GM23338 (cell line): ENCODE results near the gene THADA.

Experiments
- CREB1 ChIP-seq: fragments of 250-450 bp; sonication (Bioruptor Pico); IDR thresholded peaks from 2 replicates; pipeline ENCODE4 v1.5.0; 2020; ENCODE audit warnings: low read depth, mild to moderate bottlenecking, moderate library complexity
- EZH2 ChIP-seq: fragments of 200-600 bp; sonication (generic); IDR thresholded peaks from one replicate; pipeline ENCODE4 v1.8.0; 2017; ENCODE audit warnings: antibody characterized with exemption, mild to moderate bottlenecking, low read depth; ENCODE audit not compliant: unreplicated experiment
- EZH2phosphoT487 ChIP-seq: fragments of 200-600 bp; sonication (generic); IDR thresholded peaks from one replicate; pipeline ENCODE4 v1.8.1; 2018; ENCODE audit warnings: antibody characterized with exemption; ENCODE audit not compliant: unreplicated experiment
- JUNB ChIP-seq: IDR thresholded peaks from one replicate; pipeline ENCODE4 v1.6.1; 2016; ENCODE audit warnings: antibody characterized with exemption; ENCODE audit not compliant: unreplicated experiment
- NANOG ChIP-seq: IDR thresholded peaks from 2 replicates; pipeline ENCODE4 v1.6.1; 2016; ENCODE audit warnings: antibody characterized with exemption, borderline replicate concordance
- POLR2AphosphoS5 ChIP-seq: IDR thresholded peaks from 2 replicates; pipeline ENCODE4 v1.6.1; 2016; ENCODE audit warnings: antibody characterized with exemption, low read depth
- STAT1 ChIP-seq: IDR thresholded peaks from one replicate; pipeline ENCODE4 v1.6.1; 2016; ENCODE audit warnings: antibody characterized with exemption; ENCODE audit not compliant: unreplicated experiment
- TF ChIP-seq, protein P1 (sequence below), 2 experiments: fragments of 200-600 bp in 1 of 2; sonication (generic) in 1 of 2; conservative IDR thresholded peaks; 2 replicates each; pipeline versions ENCODE4 v1.5.1 to v1.6.1; 2016 to 2017; ENCODE audit warnings: antibody characterized with exemption in 2 of 2, low read depth in 2 of 2, mild to moderate bottlenecking in 2 of 2, moderate library complexity in 1 of 2
- TF ChIP-seq, protein P2 (sequence below): IDR thresholded peaks from one replicate; pipeline ENCODE4 v1.6.1; 2018; ENCODE audit warnings: antibody characterized with exemption; ENCODE audit not compliant: unreplicated experiment
- TF ChIP-seq, protein P3 (sequence below): IDR thresholded peaks from 2 replicates; pipeline ENCODE4 v1.6.1; 2016; ENCODE audit warnings: antibody characterized with exemption
- TF ChIP-seq, protein P4 (sequence below): fragments of 250-450 bp; sonication (Bioruptor Pico); IDR thresholded peaks from 2 replicates; pipeline ENCODE4 v1.5.0; 2020; ENCODE audit warnings: mild to moderate bottlenecking, moderate library complexity

DNA sequence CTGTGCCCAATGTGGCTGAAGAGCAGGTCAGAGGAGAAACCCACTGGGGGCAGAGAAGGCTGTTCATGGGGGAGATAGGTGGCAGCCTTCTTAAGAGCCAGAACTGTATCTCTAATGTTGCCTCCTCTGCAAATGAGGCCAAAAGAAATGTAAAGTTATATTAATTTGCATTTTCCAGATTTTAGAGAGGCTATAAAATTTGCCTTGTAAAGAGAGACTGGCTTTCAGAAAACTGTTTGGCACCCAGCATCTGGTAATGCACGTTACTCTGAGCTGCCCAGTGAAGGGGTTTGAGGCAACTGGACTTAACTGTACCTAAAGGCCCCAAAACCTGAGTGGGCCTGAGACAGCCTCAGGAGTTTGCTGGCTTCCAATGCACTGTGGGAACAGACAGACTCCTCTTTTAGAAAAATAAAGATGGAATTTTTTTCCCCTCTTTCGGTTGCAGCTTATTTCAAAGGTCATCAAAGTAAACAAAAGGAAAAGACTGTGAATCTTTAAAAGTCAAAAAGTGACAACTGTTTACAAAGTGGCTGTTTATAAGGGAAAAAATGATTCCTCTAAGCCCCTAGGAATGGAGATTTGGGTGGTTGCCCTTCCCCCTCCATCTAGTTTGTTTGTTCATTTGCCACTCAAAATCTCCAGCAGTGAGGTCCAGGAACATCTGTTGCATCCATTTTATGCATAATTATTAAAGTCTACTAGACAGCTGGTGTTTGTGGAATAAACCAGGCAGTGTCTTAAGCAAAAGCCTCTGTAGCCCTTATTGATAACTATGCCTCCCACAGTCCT lies 237.2 kb downstream of the THADA start:
- TF ChIP-seq, protein P1, sequence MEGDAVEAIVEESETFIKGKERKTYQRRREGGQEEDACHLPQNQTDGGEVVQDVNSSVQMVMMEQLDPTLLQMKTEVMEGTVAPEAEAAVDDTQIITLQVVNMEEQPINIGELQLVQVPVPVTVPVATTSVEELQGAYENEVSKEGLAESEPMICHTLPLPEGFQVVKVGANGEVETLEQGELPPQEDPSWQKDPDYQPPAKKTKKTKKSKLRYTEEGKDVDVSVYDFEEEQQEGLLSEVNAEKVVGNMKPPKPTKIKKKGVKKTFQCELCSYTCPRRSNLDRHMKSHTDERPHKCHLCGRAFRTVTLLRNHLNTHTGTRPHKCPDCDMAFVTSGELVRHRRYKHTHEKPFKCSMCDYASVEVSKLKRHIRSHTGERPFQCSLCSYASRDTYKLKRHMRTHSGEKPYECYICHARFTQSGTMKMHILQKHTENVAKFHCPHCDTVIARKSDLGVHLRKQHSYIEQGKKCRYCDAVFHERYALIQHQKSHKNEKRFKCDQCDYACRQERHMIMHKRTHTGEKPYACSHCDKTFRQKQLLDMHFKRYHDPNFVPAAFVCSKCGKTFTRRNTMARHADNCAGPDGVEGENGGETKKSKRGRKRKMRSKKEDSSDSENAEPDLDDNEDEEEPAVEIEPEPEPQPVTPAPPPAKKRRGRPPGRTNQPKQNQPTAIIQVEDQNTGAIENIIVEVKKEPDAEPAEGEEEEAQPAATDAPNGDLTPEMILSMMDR (conservative IDR thresholded peaks at IDR 0.05; ENCODE audit: low read depth in 2 of 2) = no peak
- TF ChIP-seq, protein P2, sequence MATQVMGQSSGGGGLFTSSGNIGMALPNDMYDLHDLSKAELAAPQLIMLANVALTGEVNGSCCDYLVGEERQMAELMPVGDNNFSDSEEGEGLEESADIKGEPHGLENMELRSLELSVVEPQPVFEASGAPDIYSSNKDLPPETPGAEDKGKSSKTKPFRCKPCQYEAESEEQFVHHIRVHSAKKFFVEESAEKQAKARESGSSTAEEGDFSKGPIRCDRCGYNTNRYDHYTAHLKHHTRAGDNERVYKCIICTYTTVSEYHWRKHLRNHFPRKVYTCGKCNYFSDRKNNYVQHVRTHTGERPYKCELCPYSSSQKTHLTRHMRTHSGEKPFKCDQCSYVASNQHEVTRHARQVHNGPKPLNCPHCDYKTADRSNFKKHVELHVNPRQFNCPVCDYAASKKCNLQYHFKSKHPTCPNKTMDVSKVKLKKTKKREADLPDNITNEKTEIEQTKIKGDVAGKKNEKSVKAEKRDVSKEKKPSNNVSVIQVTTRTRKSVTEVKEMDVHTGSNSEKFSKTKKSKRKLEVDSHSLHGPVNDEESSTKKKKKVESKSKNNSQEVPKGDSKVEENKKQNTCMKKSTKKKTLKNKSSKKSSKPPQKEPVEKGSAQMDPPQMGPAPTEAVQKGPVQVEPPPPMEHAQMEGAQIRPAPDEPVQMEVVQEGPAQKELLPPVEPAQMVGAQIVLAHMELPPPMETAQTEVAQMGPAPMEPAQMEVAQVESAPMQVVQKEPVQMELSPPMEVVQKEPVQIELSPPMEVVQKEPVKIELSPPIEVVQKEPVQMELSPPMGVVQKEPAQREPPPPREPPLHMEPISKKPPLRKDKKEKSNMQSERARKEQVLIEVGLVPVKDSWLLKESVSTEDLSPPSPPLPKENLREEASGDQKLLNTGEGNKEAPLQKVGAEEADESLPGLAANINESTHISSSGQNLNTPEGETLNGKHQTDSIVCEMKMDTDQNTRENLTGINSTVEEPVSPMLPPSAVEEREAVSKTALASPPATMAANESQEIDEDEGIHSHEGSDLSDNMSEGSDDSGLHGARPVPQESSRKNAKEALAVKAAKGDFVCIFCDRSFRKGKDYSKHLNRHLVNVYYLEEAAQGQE = no peak
- TF ChIP-seq EZH2 (no peak), POLR2AphosphoS5 (no peak), CREB1 (CRISPR knock-in tag) (no peak), STAT1 (no peak), EZH2phosphoT487 (no peak), JUNB (no peak), NANOG (no peak)
- TF ChIP-seq, protein P3, sequence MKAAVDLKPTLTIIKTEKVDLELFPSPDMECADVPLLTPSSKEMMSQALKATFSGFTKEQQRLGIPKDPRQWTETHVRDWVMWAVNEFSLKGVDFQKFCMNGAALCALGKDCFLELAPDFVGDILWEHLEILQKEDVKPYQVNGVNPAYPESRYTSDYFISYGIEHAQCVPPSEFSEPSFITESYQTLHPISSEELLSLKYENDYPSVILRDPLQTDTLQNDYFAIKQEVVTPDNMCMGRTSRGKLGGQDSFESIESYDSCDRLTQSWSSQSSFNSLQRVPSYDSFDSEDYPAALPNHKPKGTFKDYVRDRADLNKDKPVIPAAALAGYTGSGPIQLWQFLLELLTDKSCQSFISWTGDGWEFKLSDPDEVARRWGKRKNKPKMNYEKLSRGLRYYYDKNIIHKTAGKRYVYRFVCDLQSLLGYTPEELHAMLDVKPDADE = no peak
- TF ChIP-seq, protein P4, sequence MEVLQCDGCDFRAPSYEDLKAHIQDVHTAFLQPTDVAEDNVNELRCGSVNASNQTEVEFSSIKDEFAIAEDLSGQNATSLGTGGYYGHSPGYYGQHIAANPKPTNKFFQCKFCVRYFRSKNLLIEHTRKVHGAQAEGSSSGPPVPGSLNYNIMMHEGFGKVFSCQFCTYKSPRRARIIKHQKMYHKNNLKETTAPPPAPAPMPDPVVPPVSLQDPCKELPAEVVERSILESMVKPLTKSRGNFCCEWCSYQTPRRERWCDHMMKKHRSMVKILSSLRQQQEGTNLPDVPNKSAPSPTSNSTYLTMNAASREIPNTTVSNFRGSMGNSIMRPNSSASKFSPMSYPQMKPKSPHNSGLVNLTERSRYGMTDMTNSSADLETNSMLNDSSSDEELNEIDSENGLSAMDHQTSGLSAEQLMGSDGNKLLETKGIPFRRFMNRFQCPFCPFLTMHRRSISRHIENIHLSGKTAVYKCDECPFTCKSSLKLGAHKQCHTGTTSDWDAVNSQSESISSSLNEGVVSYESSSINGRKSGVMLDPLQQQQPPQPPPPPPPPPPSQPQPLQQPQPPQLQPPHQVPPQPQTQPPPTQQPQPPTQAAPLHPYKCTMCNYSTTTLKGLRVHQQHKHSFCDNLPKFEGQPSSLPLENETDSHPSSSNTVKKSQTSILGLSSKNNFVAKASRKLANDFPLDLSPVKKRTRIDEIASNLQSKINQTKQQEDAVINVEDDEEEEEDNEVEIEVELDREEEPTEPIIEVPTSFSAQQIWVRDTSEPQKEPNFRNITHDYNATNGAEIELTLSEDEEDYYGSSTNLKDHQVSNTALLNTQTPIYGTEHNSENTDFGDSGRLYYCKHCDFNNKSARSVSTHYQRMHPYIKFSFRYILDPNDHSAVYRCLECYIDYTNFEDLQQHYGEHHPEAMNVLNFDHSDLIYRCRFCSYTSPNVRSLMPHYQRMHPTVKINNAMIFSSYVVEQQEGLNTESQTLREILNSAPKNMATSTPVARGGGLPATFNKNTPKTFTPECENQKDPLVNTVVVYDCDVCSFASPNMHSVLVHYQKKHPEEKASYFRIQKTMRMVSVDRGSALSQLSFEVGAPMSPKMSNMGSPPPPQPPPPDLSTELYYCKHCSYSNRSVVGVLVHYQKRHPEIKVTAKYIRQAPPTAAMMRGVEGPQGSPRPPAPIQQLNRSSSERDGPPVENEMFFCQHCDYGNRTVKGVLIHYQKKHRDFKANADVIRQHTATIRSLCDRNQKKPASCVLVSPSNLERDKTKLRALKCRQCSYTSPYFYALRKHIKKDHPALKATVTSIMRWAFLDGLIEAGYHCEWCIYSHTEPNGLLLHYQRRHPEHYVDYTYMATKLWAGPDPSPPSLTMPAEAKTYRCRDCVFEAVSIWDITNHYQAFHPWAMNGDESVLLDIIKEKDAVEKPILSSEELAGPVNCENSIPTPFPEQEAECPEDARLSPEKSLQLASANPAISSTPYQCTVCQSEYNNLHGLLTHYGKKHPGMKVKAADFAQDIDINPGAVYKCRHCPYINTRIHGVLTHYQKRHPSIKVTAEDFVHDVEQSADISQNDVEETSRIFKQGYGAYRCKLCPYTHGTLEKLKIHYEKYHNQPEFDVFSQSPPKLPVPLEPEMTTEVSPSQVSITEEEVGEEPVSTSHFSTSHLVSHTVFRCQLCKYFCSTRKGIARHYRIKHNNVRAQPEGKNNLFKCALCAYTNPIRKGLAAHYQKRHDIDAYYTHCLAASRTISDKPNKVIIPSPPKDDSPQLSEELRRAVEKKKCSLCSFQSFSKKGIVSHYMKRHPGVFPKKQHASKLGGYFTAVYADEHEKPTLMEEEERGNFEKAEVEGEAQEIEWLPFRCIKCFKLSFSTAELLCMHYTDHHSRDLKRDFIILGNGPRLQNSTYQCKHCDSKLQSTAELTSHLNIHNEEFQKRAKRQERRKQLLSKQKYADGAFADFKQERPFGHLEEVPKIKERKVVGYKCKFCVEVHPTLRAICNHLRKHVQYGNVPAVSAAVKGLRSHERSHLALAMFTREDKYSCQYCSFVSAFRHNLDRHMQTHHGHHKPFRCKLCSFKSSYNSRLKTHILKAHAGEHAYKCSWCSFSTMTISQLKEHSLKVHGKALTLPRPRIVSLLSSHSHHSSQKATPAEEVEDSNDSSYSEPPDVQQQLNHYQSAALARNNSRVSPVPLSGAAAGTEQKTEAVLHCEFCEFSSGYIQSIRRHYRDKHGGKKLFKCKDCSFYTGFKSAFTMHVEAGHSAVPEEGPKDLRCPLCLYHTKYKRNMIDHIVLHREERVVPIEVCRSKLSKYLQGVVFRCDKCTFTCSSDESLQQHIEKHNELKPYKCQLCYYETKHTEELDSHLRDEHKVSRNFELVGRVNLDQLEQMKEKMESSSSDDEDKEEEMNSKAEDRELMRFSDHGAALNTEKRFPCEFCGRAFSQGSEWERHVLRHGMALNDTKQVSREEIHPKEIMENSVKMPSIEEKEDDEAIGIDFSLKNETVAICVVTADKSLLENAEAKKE (CRISPR knock-in tag) = no peak
